Globus pallidus (tissue), 1 donor: ENCODE data around the gene GNG2.
"Not testable (repeated sequence)": the region's sequence is repeated elsewhere in the genome, so short reads cannot be mapped to it uniquely, and the experiment has no call there.

Experiments used
- DNase-seq: peaks from one replicate; pipeline ENCODE4 v3.0.0-alpha.2; 2015; ENCODE audit warnings: low spot score

Gene GNG2

GRCh38 chr14:51894250-51894649, 33.8 kb downstream of the GNG2 start:
- no peak for DNase-seq

GRCh38 chr14:51895375-51895774, 35.0 kb downstream of the GNG2 start:
- no peak for DNase-seq

- no peak for DNase-seq
These were observed 37.5 kb downstream of the GNG2 start for GRCh38 chr14:51897791-51898355.

- DNase-seq, result no peak
These were observed 41.1 kb downstream of the GNG2 start for GRCh38 chr14:51901475-51902024.

GRCh38 chr14:51905656-51906121, 45.3 kb downstream of the GNG2 start:
- DNase-seq, result not testable (repeated sequence)

GRCh38 chr14:51908086-51908485, 47.7 kb downstream of the GNG2 start:
- DNase-seq, result no peak

GRCh38 chr14:51912112-51912786, 51.8 kb downstream of the GNG2 start:
- DNase-seq, result no peak

- no peak for DNase-seq
These were observed 53.9 kb downstream of the GNG2 start for GRCh38 chr14:51914310-51914709.

- no peak for DNase-seq
These were observed 56.8 kb downstream of the GNG2 start for GRCh38 chr14:51917193-51917592.

- DNase-seq, result no peak
These were observed 60.6 kb downstream of the GNG2 start for GRCh38 chr14:51921026-51921425.

- peak; percentile 30 for DNase-seq
These were observed 62.2 kb downstream of the GNG2 start for GRCh38 chr14:51922624-51923023.

- no peak for DNase-seq
These were observed 64.2 kb downstream of the GNG2 start for GRCh38 chr14:51924600-51924999.

GRCh38 chr14:51925980-51926379, 65.6 kb downstream of the GNG2 start:
- DNase-seq, result no peak

- no peak for DNase-seq
These were observed 66.0 kb downstream of the GNG2 start for GRCh38 chr14:51926449-51926848.

- no peak for DNase-seq
These were observed 68.2 kb downstream of the GNG2 start for GRCh38 chr14:51928568-51928967.

- no peak for DNase-seq
These were observed 68.8 kb downstream of the GNG2 start for GRCh38 chr14:51929166-51929565.

GRCh38 chr14:51929910-51930682, 69.7 kb downstream of the GNG2 start:
- DNase-seq, result no peak

- no peak for DNase-seq
These were observed 70.9 kb downstream of the GNG2 start for GRCh38 chr14:51931308-51931707.

- DNase-seq, result no peak
These were observed 72.8 kb downstream of the GNG2 start for GRCh38 chr14:51933191-51933590.

GRCh38 chr14:51938137-51938536, 77.7 kb downstream of the GNG2 start:
- no peak for DNase-seq

GRCh38 chr14:51938821-51939220, 78.4 kb downstream of the GNG2 start:
- DNase-seq, result no peak

GRCh38 chr14:51939226-51939625, 78.8 kb downstream of the GNG2 start:
- no peak for DNase-seq

GRCh38 chr14:51939755-51940301, 79.4 kb downstream of the GNG2 start:
- no peak for DNase-seq
